NOMO-1 (cell line): Measurements from ENCODE around the gene DUS1L.

Source experiments
- DNase-seq, 2 experiments: peaks; one replicate each; lab custom pipeline; 2025; ENCODE audit not compliant: unreplicated experiment in 2 of 2; lab: John Stamatoyannopoulos, UW

Gene DUS1L

GRCh38 chr17:82065638-82066303, at the start of gene DUS1L:
Gene DUS1L, minus strand, starts transcription at chr17:82065804. Its CDS starts 745 bp downstream, at chr17:82065059.
- peak; percentile 22 to 42 for DNase-seq

DNA sequence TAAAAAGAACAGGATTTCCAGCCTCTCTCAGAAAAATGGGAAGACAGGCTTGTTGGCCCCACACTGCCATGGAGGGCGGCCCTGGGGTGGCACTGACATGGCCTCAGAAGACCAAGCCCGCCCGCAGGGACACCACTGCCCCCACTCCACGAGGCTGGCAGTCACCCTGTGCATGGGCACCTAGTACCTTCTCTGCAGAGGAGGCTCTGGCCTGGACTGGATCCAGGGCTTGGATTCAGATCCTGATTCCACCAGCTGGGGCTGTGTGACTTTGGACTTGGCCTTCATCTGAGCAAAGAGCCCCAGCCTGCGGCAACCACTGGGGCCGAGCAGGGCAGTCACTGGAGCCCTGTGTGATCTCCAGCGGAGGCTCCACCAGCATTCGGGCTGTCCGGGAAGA, 49.3 kb upstream of the DUS1L start:
- no peak for DNase-seq

- DNase-seq: no peak
Measured at GRCh38 chr17:82114447-82114846, 48.8 kb upstream of the DUS1L start.

DNA sequence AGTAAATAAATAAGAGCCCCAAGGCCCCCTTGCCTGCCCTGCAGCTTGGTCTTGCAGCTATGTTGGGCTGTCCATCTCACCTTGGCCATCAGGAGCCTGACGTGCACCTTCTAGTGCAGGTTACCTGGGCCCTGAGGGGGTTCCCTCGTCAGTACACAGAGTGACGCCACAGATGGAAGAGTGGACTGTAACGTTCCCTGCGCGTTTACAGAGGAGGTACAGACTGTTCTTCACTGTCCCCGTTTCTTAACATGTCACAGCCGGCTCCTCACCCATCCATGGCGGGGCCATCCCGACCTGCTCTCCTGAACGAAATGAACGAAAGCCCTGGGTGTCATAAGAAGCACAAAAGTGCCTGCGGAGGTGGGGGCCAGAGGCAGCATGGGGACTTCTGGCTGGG, 48.3 kb upstream of the DUS1L start:
- DNase-seq: no peak

DNA sequence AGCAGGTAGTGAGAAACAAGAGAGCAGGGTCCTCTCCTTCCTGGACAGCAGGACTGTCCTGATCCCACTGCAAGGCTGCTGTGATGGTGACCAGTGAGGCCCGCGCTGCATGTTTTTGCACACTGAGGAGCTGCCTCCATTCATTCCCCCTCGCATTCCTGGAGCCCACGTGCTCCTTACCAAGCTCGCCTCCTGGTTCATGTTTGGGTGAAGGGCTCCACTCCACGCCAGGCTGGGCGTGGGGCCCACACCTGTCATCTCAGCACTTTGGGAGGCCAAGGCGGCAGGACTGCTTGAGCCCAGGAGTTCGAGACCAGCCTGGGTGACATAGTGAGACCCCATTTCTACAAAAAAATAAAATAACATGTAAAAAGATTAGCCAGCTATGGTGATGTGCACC, 47.8 kb upstream of the DUS1L start:
- no peak for DNase-seq

- no peak for DNase-seq
Measured at GRCh38 chr17:82112914-82113311, 47.3 kb upstream of the DUS1L start.

- DNase-seq: no peak
Measured at GRCh38 chr17:82112181-82112913, 46.7 kb upstream of the DUS1L start.

DNA sequence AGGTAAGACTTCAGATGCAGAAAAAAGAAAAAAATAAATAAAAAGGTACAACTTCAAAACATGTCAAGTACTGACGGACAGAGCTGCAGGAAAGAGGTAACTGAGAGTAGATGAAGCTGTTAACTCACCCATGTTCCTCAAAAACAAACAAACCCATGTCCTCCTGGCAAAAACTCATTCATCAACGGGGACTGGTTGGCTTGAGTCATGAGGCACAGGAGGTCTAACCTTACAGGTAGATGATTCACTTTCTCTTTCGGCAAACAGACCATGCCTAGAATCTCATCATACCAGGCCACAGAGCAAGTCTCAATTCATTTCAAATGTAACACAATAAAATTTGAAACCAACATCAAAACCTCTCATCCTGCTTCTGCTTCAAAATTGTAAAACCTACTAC, 44.7 kb upstream of the DUS1L start:
- no peak for DNase-seq

DNA sequence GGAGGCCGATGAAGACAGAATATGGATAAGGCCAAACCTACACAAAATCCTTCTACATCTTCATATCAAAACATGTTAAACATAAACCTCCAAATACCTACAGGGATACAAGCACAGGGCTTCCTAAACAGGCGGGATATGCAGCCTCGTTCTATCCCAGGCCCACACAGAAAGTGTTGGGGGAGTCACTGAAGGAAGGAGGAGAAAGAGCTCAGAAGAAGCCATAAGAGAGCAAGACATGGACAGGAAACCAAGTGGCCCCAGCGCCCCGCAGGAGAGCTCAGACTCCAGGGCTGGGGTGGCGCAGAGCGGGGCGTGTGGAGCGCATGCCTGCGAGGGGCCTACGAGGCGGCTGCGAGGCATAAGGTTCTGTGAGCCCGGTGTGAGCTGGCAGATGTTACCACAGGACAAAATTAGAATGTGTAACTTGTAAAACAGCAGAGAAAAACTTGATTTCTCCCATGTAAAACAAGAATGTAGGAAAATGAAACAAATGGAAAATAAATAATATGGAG, 43.4 kb upstream of the DUS1L start:
- DNase-seq: no peak

DNA sequence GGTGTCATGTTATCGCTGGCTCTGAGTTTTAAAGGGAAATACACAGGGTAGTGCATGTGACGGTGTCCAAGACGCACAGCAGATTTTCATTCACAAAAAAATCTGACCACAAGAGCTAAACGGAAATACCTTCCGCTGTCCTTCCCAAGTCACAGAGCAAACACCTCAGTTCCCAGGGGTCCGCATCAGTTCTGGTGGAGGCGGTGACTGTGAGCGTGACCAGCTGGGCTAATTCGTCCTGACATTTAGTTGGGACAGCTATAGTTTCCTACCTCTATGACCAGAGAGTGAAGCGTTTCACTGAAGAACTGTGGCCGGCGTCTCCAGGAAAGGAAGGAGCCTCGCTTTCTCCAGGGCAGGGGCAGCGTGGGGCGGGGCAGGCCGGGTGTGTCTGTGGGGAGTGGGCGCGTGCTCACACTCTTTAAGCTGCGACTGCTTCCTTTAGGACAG, 42.9 kb upstream of the DUS1L start:
- DNase-seq: no peak

DNA sequence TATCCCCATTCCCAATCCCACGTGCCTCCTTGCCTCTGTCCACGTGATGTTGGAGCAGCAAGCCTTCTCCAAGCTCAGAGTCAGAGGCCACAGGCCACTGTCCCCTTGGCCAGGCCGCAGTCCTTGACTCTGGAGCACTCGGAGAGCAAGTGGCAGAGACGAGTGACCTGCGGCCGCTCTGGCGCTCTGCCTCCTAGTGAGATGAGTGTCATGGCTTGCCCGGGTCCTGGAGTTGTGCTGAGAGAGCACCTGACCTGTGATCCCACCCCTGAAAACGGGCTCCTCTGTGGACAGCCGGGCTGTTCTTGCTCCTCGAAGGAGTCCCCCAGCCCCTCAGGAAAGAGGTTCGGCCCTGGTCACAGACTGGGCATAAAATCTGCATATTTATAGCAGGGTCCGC, 42.4 kb upstream of the DUS1L start:
- DNase-seq: no peak

- peak in 1 of 2 experiments; percentile 7 for DNase-seq
Measured at GRCh38 chr17:82107341-82107860, 41.8 kb upstream of the DUS1L start.

DNA sequence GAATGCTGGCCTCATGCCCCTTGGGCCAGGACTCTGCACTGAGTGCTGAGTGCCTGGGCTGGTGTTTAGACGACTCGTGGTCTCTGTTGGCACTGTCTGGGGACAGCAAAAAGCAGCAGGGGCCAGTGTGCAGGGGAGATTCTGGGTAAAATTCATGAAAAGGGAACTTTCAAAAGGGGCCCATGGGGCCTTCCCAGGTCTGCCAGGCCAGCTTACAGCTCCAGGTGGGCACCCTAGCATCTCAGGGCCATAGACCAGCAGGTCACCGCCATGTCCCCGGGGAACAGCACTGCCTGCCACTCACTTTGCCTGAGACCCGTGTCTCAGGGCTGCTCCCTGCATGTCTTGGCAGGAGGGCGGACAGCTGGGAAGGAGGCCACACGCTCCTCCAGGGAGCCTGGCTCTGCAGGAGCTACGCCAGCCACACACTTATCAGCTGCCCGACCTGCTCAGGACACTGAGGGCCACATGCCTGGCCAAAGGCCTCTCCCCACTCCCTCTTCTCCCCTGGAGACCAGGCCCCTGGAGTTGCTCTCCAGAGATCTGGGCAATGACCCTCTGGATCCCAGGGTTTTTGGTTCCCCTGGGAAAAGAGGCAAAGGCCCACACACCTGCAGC, 41.2 kb upstream of the DUS1L start:
- no peak for DNase-seq

DNA sequence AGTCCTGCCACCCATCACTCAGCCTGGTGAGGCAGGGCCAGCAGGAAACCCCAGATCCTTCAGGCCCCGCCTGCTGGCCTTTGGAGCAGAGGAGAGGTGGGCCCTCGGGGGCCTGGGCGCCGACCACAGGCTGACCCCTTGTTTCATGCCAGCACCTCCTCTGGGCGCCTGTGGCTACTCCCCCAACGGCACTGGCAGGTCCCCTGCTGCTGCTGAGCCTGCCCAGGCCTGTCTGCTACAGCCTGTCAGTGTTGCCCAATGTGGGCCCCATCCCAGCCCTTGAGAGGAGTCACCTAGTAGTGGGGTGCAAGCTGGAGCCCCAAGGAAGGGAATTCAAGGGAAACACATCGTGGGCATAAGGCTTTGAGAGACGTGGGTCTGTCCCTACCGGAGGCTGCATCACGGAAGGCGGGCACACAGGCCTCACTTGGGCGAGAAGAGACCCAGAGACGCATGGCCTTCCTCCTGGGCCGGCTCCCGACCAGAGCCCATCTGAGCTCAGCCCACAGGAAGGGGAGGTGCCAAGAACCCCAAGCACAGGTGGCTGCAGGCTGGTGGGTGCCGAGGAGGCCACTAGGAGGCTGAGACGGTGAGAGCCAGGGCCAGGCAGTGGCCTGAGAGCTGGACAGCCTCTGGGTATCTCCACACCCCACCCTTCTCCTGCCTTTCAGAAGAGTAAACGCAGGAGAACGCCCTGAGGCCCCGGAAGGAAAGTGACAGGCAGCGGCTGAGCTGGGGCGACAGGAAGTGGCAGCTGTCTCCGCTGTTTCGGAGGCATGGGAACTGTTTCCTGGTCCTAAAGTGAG, 40.5 kb upstream of the DUS1L start:
- peak; percentile 89 to 91 for DNase-seq

GRCh38 chr17:82105417-82105881, 39.8 kb upstream of the DUS1L start:
- no peak for DNase-seq

DNA sequence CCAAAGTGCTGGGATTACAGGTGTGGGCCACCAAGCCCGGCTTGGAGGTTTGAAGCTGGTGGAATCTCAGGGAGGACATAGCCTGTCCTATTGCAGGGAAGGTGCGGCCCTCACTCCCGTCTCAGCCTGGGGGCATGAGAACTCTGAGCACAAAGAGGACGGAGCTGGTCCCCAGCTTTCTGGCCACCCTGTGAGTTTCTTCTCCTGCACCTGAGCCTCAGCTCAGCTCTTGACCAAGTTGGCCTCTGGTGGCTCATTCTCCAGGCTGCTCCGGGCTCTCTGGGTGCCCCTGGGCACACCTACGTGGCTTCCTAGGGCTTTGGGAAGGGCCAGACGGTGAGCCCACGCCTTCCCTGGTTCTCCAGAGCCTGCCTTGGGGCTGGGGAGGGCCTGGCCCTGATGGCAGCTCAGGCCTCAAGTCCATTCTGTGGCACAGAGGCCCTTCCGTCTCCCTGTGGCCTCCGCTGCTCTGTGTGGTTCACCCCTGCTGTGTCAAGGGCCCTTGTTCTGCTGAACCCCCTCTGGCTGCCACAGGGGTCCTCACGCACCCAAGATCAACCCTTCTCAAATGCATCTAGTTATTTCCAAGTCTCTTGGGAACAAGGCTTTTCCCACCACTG, 39.3 kb upstream of the DUS1L start:
- no peak for DNase-seq

DNA sequence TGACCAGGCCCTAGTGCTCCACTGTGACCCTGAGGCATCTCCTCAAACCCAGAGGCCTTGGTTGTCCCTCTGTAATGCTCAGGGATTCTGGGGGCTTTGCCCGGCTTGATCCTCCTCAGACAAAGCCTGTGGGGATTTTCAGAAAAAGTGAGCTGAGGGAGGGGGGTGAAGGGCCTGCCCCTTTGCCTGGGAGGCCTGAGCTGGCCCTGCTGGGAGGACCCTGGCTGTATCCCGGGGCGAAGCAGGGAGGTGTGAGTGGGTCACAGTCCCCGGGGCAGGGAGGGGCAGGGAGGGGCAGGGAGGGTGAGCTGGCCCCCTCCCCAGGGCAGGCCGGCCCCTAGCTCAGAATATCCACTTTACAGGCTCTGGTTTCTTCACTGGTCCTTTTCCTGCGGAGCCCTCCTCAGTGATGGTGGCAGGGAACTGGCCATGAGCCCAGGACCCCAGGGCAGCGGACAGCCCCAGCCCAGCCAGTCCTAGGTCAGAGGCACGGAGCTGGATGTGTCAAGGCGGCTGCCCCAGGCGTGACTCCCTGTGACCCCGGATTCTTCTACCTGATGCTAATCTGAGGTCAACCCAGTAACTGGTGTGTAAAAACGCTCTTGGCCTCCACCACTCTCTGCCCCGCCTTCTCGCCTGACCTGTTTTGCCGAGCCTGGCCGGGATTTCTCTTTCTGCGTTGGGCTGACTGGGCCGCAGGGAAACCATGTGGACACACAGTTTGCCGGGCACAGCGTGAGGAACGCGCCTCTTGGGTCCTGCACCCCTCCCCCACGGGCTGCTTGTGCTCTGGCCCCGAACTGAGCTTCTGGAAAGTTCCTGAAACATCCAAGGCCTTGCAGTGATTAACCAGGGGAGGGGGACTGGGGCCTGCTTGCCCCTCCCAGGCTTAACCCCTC, 38.2 kb upstream of the DUS1L start:
- DNase-seq: no peak

GRCh38 chr17:82101767-82102679, 36.4 kb upstream of the DUS1L start:
- DNase-seq: no peak
